GM18870 (cell line): Measurements from ENCODE around the gene AGRN.
"Not testable (repeated sequence)": the region's sequence is repeated elsewhere in the genome, so short reads cannot be mapped to it uniquely, and the experiment has no call there.

Experiments
- ATAC-seq: cut with Tn5 transposase; IDR thresholded peaks from one replicate; pipeline ENCODE4 v1.9.1; 2021; ENCODE audit warnings: moderate library complexity; ENCODE audit not compliant: unreplicated experiment

The AGRN gene

GRCh38 chr1:1075148-1075935 lies 55.4 kb downstream of the AGRN start:
- ATAC-seq = no peak

DNA sequence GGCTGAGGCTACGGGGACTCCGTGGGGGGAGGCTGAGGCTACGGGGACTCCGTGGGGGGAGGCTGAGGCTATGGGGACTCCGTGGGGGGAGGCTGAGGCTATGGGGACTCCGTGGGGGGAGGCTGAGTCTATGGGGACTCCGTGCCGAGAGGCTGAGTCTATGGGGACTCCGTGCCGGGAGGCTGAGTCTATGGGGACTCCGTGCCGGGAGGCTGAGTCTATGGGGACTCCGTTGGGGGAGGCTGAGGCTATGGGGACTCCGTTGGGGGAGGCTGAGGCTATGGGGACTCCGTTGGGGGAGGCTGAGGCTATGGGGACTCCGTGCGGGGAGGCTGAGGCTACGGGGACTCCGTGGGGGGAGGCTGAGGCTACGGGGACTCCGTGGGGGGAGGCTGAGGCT lies 57.5 kb downstream of the AGRN start:
- ATAC-seq = not testable (repeated sequence)

DNA sequence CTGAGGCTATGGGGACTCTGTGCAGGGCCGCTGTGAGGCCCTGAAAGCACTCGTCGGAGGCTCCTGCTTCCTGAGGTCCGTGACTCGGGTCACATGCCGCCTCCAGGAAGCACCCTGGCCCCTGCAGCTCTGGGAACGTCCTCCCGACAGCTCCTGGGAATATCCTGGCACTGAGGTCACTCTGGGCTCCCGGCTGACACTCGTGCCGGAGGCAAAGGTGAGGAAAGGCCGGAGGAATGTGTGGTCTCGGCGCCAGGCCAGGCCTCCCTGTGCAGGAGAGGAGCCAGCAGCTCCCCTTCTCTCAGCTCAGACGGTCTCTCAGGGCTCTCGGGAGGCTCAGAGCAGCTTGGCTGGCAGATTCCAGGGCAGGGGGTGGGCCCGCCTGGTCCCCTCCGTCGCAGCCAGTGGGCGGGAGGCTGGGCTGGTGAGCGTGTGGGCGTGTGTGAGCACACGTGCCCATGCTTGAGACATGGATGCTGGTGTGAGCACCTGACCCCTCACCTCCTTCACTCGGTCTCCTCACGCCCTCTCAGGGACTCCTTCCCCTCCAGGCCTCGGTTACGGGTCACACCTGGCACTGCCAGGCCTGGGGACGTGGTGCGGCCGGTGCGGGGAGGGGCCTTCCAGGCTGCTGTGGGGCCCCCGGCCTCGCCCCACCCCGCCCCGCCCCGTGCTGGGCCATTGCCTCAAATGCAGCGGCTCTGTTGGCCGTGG lies 59.6 kb downstream of the AGRN start:
- no peak for ATAC-seq

DNA sequence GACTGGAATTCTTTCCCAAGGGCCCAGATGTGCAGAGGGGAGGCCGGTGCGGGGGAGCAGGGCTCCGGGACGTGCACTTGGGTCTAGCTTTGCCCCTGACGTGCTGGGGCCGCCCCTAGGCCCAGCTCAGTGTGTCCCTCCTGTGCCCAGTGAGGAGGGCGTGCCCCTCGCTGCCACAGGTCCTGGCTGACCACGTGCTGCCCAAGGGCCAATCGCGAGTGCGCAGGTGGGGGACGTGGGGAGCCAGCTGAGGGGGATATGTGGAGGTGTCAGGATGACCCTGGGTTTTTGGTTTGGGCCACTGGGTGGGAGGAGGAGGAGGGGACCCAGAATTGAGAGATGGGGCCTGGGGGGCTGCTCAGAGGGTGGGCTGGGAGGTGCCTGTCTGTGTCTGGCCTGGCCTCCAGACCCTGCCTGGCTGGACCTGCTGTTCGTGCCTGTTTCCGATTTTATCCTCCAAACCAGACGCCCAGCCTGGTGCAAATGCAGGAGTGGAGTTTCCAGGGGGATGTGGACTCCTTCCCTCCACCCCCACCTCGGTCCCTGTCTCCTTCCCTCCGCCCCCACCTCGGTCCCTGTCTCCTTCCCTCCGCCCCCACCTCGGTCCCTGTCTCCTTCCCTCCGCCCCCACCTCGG lies 60.3 kb downstream of the AGRN start:
- no peak for ATAC-seq

- no peak for ATAC-seq
Observed at GRCh38 chr1:1080951-1081310, 61.0 kb downstream of the AGRN start.

- no peak for ATAC-seq
Observed at GRCh38 chr1:1081311-1082238, 61.7 kb downstream of the AGRN start.

- no peak for ATAC-seq
Observed at GRCh38 chr1:1082239-1082775, 62.4 kb downstream of the AGRN start.

DNA sequence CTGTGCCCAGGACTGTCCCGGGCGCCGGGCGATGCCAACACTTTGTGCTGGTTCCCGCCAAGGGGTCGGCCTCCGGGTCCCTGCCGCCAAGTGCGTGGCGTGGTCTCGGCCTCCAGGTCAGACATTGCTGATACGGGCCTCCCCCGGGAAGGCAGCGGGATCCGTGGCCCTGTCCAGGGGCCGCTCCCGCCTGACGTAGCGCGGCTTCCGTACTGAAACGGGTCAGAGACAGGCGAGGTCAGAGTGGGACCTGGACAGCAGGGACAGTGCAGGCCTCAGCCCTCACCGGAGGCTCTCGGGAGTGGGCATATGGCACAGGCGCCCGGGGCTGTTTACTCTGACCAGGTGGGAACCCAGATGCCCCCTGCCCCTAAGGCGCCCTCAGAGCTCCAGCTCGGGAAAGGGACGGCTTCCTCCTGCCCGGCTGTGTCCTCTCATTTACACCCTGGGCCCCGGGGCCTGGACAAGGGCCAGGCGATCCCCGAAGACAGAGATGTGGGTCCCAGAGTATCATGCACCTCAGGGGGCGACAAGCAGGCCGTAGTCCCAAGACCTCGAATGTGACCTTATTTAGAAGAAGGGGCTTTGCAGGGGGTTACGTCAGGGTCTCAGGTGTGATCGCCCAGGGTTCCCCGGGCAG lies 63.0 kb downstream of the AGRN start:
- ATAC-seq = no peak

DNA sequence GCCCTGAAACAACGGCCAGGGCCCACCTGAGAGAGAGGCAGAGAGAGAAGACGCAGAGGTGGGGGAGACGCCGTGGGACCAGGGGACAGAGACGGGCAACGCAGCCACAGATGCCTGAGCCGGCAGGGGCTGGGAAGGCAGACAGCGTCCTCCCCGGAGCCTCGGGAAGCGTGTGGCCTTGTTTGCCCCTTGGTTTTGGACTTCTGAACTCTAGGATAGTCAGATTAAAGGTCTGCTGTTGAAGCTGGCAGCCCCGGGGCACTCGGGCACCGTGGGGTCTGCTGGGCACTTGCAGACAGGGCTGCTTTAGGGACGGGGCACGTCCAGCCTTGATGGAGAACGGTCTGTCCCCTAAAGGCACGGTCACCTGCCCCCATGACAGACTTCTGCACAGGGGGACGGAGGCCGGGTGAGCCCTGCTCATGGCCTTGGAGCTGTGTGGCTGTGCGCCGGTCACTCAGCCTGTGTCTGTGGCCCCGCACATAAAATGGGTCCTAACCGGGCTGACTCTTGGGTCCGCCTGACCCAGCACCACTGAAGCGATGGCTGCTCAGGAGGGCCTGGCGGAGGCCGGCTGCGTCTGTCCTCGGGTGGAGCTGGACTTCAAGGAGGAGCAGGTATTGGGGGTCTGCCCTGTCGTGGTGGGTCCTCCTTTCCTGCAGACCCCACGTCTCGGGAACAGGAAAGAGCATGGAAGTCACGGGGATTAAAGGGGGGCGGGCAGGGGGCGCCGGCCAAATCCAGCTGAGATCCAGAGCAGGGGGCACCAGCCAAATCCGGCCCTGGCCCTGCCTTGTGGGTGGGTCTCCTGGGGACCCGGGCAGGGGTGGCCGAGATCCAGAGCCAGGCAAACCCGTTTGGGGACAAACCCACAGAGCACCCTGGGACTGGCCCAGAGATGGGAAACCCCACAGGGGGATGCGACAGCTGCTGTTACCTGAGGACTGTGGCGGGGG lies 63.8 kb downstream of the AGRN start:
- ATAC-seq = no peak

DNA sequence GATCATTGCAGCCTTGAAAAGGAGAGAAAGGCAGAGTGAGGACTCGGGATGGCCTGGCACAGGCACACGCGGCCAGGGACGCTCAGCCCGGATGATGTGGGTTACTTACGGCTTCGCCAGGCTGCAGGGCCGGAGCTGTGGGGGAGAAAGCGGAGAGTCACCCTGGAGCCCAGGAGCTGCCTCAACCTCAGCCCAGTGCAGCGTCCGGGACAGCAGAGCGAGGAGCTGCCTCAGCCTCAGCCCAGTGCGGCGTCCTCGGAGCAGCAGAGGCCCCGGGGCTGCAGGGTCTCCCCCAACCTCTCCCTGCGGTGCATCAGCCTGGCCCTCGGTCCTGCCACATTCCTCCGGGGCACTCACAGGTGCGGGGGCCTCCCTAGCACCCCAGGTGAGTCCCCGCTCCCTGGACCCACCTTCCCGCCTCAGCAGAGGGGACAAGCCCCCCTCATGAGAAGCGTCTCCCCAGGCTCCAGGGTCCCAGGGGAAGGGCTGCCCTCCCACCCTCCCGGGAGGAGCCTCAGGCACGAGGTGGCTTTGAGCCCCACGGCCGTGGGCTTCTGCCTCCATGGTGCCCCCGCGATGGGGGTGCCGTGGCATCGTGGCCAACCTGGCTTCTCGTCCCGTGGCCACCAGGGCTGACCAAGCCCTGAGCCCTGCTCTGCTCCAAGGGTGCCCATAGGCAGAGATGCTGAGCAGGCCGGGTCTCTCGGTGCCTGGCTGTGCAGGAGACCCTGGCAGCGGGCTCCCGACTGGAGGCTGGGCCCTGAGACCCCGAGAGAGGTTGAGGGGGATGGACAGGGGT lies 64.7 kb downstream of the AGRN start:
- no peak for ATAC-seq

- no peak for ATAC-seq
Observed at GRCh38 chr1:1085171-1085841, 65.4 kb downstream of the AGRN start.

- ATAC-seq = no peak
Observed at GRCh38 chr1:1085911-1086841, 66.3 kb downstream of the AGRN start.

- no peak for ATAC-seq
Observed at GRCh38 chr1:1086911-1087341, 67.0 kb downstream of the AGRN start.

GRCh38 chr1:1087351-1088028 lies 67.6 kb downstream of the AGRN start:
- ATAC-seq = no peak

- no peak for ATAC-seq
Observed at GRCh38 chr1:1088029-1088800, 68.3 kb downstream of the AGRN start.
